ENCODE data around the gene RUVBL1. TPM values are rescaled to one million over a fixed set of nuclear protein-coding genes. Genes with fewer than 3 reads are reported as not detected.

The RUVBL1 gene
- total RNA-seq, 2 donors from 2014 or later, result 81.2 to 91.1 TPM

DNA sequence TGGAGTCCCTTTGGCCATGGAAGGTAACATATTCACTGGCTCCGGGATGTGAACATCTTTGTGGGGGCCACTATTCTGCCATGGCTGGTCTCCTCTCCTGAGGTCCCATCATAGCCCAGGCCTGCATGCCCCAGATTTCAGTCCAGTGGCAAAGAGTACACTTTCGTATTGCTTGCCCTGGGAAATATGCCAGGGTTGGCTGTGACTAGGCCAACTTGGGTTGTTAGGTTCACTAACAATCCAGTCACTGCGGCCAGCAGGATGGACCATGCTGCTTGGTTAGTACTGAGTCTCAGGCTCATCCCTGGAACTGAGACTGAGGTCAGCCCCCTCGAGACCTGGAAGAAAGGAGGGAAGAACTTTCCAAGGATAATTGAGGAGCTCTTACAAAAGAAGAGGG is 19.9 kb upstream of the RUVBL1 start:
- Histone ChIP-seq H3K27me3 (ENCODE audit: control insufficient read depth, insufficient read depth, low read length, poor library complexity, severe bottlenecking) (peaks cover 30% of the 10 kb centered on the region), H3K9me3 (ENCODE audit: control insufficient read depth, low read length) (no peaks in the 10 kb centered on the region), H3K36me3 (ENCODE audit: control insufficient read depth, insufficient read depth, low read length) (no peaks in the 10 kb centered on the region), H3K9ac (ENCODE audit: extremely low read depth, low read length, poor library complexity, severe bottlenecking) (no peak overlapping the region), H3K4me3 (ENCODE audit: low read length) (no peak overlapping the region), H3K27ac (ENCODE audit: low read depth, low read length) (no peak overlapping the region), H3K4me1 (ENCODE audit: control insufficient read depth, insufficient read depth, low read length) (no peaks in the 10 kb centered on the region)
- Mint-ChIP-seq H3K4me1 (no peaks in the 10 kb centered on the region), H3K27me3 (ENCODE audit: insufficient read depth) (peaks cover 29% of the 10 kb centered on the region), H3K4me3 (no peak overlapping the region), H3K27ac (no peak overlapping the region), H3K36me3 (ENCODE audit: low read depth) (no peaks in the 10 kb centered on the region), H3K9me3 (no peaks in the 10 kb centered on the region)
- 92 to 100% methylated on average over 3 to 4 of the region's 4 CpGs for WGBS, 2 experiments (ENCODE audit: insufficient coverage in 1 of 2, insufficient read length in 1 of 2)
- no peak for TF ChIP-seq CTCF (conservative IDR thresholded peaks at IDR 0.05)
- no peak for DNase-seq

- Histone ChIP-seq H3K9ac (ENCODE audit: extremely low read depth, low read length, poor library complexity, severe bottlenecking) (no peak overlapping the region), H3K27me3 (ENCODE audit: control insufficient read depth, insufficient read depth, low read length, poor library complexity, severe bottlenecking) (peaks cover 41% of the 10 kb centered on the region), H3K27ac (ENCODE audit: low read depth, low read length) (no peak overlapping the region), H3K4me3 (ENCODE audit: low read length) (no peak overlapping the region), H3K36me3 (ENCODE audit: control insufficient read depth, insufficient read depth, low read length) (no peaks in the 10 kb centered on the region), H3K4me1 (ENCODE audit: control insufficient read depth, insufficient read depth, low read length) (no peaks in the 10 kb centered on the region), H3K9me3 (ENCODE audit: control insufficient read depth, low read length) (no peaks in the 10 kb centered on the region)
- Mint-ChIP-seq H3K4me1 (no peaks in the 10 kb centered on the region), H3K36me3 (ENCODE audit: low read depth) (no peaks in the 10 kb centered on the region), H3K27me3 (ENCODE audit: insufficient read depth) (peaks cover 24% of the 10 kb centered on the region), H3K27ac (no peak overlapping the region), H3K4me3 (no peak overlapping the region), H3K9me3 (peaks cover 3% of the 10 kb centered on the region)
- TF ChIP-seq CTCF (conservative IDR thresholded peaks at IDR 0.05), result peak; percentile 91
- peak; percentile 86 for DNase-seq
- 58 to 63% methylated on average over 2 to 3 of the region's 3 CpGs for WGBS, 2 experiments (ENCODE audit: insufficient coverage in 1 of 2, insufficient read length in 1 of 2)
These were observed 9.8 kb upstream of the RUVBL1 start for GRCh38 chr3:128133273-128133883.

DNA sequence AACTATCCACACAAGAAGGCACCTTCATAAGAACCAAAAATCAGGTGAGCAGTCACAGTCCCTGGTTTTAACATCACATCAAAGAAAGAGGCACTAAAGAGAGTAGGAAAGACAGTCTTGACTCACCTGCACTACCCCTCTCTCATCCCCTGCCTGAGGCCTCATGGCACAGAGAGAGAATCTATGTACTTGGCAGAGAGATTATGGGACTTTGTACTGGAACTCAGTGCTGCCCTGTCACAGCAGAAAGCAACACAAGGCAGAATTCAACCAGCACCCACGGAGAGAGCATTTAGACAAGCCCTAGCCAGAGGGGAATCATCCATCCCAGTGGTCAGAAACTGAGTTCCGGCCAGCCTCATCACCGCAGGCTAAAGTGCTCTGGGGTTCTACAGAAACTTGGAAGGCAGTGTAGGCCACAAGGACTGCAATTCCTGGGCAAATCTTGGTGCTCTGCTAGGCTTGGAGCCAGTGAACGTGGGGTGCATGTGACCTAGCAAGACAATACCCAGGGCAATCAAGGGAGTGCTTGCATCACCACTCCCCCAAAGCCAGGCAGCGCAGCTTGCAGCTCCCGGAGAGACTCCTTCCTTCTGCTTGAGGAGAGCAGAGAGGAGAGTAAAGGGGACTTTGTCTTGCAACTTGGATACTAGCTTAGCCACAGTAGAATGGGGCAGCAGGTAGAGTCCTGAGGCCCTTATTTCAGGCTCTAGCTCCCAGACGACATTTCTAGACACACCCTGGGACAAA is 8.5 kb upstream of the RUVBL1 start:
- WGBS, 2 experiments (ENCODE audit: insufficient coverage in 1 of 2, insufficient read length in 1 of 2), result 89% methylated on average over 5 to 7 of the region's 7 CpGs
- Histone ChIP-seq H3K36me3 (ENCODE audit: control insufficient read depth, insufficient read depth, low read length) (no peaks in the 10 kb centered on the region), H3K9ac (ENCODE audit: extremely low read depth, low read length, poor library complexity, severe bottlenecking) (no peak overlapping the region), H3K27ac (ENCODE audit: low read depth, low read length) (no peak overlapping the region), H3K4me3 (ENCODE audit: low read length) (no peak overlapping the region), H3K9me3 (ENCODE audit: control insufficient read depth, low read length) (no peaks in the 10 kb centered on the region), H3K27me3 (ENCODE audit: control insufficient read depth, insufficient read depth, low read length, poor library complexity, severe bottlenecking) (peaks cover 30% of the 10 kb centered on the region), H3K4me1 (ENCODE audit: control insufficient read depth, insufficient read depth, low read length) (no peaks in the 10 kb centered on the region)
- no peak for DNase-seq
- TF ChIP-seq CTCF (conservative IDR thresholded peaks at IDR 0.05), result no peak
- Mint-ChIP-seq H3K27me3 (ENCODE audit: insufficient read depth) (peaks cover 19% of the 10 kb centered on the region), H3K27ac (no peak overlapping the region), H3K4me3 (no peak overlapping the region), H3K36me3 (ENCODE audit: low read depth) (no peaks in the 10 kb centered on the region), H3K9me3 (peaks cover 3% of the 10 kb centered on the region), H3K4me1 (peaks cover 3% of the 10 kb centered on the region)

Measured in endodermal cell (in vitro differentiated cells).